NCI-H1105 (cell line): Measurements from ENCODE around the gene BEND3.
A peak's percentile ranks its signal among the peaks of the same experiment; 100 is the strongest.

Experiments
- DNase-seq: peaks from one replicate; lab custom pipeline; 2025; lab: John Stamatoyannopoulos, UW

BEND3 gene

DNA sequence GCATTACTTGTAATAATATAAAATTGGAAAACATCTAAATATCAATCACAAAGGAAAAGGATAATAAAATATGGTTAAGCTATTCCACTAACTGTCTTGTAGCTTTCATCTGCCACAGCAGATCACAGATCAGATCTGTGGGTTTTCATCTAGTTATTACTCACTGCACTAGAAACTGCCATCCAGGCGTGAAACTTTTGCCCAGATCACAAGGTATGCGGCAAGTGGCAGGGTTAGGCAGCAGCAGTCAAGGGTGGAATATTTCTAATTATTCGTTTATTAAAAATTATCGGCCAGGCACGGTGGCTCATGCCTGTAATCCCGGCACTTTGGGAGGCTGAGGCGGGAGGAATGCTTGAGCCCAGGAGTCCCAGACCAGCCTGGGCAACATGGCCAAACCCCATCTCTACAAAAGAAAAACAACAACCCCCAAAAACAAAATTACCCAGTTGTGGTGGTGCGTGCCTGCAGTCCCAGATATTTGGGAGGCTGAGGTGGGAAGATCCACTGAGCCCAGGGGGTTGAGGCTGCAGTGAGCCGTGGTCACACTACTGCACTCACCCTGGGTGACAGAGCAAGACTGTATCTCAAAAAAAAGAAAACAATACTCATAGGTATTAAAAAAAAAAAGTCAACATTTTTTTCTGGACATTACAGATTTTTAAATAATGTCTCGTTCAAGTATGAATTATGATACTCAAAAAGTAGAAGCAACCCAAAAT is 32.1 kb downstream of the BEND3 start:
- DNase-seq = no peak

DNA sequence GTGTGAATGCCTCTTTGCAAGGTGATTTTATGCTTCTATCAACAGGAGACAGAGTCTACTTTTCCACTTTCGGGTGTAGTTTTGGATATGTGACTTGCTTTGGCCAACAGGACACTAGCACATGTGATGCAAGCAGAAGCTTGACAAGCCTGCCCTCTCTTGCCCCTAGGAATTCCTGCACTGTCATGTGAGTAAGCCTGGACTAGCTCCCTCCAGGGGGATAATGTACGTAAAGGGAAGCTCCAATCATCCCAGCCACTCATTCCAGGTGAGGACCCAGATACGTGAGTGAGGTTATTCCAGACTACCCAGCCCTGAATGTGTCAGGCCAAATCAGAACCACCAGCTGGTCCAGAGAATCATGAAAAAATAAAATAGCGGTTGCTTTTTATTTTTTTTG is 33.3 kb downstream of the BEND3 start:
- no peak for DNase-seq

DNA sequence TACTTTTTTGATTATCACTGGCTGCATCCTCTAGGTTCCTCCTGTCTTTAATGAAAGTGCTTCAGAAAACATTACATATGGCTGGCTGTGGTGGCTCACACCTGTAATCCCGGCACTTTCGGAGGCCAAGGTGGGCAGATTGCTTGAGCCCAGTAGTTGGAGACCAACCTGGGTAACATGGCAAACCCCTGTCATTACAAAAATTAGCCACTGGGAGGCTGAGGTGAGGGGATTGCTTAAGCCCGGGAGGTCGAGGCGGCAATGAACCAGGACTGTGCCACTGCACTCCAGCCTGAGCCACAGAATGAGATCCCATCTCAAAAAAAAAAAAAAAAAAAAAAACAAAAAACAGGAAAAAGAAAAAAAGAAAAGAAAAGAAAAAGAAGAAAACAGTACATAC is 35.3 kb downstream of the BEND3 start:
- no peak for DNase-seq

DNA sequence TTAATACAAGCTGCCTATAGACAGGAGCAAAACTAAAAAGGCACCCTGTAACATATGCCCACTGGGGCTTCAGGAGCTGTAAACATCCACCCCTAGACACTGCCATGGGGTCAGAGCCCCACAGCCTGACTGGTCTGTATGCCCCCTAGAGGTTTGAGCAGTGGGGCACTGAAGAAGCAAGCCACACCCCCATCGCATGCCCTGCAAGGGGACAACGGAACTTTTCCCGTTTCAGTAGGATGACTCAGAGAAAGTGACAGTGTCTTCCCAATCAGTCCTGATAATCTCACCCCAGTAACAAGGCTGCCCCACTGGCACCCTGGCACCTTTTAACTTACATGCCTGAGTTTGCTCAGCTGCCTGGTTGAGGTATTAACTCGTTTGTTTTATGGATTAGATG is 35.9 kb downstream of the BEND3 start:
- DNase-seq = no peak

DNA sequence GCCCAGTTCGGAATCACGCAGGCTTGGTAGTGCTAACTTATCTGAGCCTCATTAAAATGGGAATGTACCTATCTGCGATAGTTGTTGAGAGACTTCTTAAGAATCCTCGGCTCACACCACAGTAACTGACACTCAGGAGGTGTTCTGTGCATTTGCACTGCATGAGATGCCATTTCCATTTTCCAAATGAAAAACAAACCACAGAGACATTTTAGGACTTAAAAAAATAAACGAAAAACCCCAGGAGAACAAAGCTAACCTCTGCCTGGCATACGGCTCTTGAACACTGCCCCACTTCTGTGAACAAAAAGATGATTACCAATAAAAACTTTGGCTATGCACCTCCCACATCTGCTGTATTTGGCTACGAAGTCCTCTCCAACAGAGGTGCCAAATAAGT is 37.6 kb downstream of the BEND3 start:
- DNase-seq = no peak

DNA sequence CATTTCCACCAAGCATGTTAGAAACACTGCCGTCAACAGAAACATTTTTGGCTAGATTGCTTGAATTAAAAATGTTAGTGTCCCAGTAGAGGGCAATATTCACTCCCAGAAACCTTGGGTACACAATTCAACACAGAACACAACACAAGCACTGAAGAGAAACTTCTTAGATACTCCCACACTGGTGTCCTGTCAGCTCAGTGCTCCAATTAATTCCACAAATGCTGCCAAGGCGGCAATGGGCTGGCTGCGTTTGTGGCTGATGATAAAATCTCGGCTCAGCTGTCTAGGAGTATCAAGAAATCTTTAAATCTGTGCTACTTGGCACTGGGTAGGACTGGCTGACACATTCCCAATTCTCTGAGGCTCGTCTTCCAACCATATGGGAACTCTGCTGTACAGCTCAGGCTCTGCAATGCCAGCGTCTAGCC is 39.3 kb downstream of the BEND3 start:
- no peak for DNase-seq

DNA sequence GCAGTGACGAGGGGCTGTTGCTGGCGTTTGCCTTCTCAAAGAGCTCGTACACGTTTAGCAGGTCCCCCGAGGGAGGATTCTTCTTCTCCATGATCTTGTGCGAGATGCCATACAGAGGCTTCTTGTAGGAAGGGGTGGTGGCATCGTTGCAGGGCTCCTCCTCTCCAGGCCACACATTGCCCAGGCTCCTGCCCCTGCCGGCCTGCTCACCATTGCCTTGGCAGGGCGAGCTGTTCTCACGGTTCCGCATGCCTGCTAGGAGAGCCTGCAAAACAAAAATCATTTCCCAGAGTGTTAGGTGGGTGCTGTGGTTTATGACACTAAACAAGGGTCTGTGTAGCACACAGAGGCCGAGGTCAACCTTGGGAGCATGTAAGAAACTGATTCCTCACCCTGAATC is 44.6 kb downstream of the BEND3 start:
- DNase-seq = no peak

DNA sequence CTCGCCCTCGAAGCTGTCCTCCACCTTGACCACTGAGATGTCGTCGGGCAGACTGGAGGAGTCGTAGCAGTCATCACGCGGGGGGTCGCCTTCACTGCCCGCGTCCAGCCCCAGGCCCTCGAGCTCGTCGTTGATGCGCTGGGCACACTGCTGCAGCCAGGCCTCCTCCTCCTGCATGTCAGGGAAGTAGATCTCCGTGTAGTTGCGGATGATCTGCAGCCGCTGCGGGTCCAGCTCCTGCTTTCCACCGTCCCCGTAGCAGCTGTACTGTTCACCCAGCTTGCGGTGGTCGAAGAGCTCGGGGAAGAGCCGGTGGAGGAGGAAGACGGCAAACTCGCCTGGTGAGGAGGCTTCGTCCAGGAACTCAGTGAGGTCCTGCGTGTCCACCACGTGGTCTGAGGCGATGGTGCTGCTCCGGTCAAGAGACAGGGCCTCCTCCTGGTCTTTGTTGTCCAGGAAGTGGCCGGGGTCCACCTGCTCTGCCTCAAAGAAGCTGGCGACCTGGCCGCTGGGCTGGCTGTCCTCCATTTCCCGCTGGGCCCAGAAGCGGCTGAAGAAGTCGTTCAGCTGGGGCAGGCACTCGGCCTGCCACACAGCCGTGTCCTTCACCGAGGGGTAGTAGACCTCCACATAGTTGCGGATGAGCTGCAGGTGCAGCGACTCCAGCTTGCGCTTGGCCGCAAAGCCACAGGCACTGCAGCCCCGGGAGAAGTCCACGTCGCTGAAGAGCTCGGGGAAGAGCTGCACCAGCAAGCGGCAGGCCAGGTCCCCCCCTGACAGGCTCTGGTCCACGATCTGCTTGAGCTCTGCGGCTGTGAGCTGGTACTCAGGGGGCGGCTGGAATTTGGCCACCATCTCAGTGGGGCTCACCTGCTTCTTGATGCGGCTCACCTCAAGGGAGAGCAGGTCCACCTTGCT is 45.4 kb downstream of the BEND3 start:
- DNase-seq = no peak

DNA sequence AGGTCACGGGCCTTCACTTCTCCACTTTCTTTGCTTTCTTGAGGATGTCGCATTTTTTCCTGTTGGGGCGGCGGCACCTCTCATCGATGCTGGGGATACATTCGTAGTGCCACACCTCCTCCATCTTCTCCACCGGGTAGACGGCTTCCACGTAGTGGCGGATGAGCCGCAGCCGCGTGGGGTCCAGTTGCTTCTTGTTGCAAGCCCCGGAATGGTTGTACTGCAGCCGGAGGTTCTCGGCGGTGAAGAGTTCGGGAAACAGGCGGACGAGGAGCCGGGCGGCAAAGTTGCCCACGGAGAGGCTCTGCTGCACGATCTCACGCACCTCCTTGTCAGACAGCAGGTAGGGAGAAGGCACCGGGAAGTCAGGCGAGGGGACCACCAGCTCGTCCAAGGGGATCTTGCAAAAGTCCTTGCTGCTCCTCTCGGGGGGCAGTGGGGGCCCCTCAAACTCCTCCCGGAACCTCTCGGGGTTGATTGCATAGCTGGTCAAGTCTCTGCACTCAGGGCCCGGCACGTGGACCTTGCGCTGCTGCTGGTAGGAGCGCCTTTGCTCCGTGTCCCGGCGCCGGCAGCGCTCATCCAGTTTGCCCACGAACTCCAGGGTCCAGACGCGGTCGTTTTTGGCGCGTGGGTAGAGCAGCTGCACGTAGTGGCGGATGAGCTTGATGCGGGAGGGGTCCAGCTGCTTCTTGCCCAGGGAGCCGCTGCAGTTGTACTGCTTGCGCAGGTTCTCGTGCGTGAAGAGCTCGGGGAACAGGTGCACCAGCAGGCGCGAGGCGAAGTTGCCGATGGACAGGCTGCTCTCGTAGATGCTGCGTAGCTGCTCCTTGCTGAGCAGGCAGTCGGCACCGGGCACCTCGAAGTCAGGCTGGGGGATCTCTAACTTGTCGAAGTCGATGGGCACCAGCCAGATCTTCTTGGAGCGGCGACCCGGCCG is 46.4 kb downstream of the BEND3 start:
- DNase-seq = no peak

DNA sequence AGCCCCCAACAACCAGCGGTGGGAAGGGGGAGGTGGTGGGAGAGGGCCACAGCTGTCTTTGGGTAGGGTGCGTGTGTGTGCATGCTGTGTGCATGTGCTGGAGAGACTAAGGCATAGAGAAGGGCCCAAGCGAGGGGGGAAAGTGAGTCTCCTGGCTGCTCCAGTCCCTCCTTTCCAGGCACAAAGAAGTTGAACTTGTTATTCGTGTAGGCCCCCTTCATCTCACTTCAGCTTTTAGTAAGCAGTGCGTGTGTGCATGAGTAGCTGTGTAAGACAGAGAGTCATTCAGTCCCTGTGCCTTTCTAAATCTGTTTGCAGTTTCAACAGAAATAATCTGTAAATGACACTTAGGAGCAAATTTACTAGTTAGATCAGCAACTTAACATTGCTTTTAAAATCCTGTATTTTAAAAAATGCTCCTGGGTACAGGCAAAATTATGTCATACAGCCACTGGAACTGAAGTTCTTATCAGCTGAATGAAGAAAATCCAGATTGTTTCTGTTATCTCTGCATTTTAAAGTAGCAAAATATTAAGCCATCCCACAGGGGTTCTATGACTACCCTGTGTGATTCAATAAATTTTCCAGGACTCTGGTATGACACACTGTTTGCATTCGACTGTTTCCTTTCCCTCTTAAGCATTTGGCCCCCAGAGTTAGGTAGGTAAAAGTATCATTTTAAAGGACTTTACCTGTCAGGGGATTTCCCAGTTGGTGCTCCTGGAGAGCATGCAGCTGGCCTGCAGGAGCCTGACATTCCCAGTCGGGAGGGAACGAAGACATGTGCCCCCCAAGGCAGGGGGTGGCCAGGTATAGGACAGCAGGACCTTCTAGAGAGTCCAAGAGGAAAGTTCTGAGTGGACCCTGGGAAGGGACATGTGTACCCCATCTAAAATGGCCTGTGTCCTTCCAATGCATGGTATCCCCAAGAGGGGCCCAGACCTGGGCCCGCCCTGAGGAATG is 48.3 kb downstream of the BEND3 start:
- DNase-seq = no peak

DNA sequence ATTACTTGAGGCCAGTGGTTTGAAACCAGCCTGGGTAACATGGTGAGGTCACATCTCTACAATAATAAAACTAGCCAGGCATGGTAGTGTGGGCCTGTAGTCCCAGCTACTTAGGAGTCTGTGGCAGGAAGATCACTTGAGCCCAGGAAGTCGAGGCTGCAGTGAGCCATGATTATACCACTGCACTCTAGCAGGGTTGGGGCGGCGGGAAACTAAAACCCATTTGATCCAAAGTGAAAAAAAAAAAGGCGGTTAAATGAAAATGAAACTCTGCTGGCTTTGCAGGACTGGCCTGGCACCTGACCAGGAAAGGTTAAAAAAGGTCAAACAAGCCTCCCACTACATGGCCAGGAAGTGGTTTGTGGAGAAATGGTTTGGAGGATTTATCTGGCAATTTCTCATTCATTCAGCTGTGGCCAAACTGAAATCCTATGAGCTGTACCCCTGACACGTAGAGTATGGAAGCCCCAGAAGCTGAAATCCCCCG is 50.7 kb downstream of the BEND3 start:
- peak; percentile 7 for DNase-seq

DNA sequence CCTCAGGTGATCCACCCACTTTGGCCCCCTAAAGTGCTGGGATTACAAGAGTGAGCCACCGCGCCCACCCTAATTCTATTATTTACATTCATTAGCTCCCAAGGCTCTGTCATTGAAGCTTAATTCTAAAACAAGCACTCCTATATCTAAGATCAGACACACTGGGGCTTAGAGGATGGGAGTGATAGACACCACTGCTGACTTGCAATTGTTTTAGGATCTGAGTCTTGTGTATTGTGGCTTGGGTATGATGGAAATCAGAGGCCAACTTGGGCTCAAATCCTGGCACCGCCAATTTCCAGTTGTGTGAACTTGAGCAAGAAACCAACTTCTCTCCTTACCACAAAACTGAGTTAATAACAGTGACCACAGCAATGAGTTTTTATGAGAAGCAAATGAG is 52.6 kb downstream of the BEND3 start:
- no peak for DNase-seq

DNA sequence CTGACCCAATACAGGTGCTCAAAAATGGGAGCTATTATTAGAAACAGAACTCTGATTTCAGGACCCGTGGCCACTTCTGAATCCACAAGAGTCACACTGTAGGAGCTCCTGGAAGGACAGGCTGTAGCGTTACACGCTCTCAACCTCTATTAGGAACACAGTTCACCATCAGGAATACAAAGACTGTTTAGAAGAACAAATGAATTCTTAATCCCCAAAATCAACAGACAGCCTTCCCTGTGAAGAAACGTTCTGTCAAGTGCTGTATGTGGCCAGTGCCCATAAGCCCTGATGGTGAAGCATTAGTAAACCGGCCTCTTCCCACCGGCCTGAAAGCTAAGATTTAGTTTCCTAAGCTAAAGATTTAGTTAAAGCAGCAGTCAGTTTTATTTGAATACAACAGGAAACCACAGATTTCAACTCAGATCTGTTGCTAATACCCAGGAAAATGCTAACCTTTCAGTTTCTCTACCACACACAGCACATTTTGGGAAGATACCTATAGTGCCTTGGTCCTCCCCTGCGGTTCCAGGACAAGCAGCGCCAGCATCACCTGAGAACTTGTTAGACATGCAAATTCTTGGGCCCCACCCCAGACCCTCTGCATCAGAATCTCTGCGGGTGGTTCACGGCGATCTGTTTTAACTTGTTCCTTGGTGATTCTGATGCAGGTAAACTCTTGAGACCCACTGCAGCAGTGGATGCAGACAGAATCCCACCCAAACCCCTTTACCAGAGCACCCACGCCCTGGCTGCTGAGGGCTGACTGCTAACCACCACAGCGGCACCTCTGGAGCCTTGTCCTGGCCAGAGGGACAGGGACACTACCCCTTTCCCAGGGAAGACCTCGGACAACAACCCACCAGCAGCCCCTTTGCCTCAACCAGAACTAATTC is 53.9 kb downstream of the BEND3 start:
- DNase-seq = no peak

DNA sequence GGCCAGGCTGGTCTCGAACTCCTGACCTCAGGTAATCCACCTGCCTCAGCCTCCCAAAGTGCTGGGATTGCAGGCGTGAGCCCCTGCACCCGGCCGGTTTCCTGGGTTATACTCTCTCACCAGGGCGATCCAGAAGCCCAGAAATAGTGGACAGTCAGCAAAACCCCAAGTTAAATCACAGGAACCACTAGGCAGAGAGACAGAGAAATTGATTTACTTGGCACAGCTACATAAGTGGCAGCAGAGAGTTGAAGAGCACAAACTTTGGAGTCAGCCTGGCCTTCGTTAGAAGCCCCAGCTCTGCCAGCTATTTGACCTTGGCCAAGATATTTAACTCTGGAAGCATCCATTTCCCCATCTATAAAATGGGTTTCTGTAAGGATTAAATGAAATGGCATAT is 54.6 kb downstream of the BEND3 start:
- no peak for DNase-seq

DNA sequence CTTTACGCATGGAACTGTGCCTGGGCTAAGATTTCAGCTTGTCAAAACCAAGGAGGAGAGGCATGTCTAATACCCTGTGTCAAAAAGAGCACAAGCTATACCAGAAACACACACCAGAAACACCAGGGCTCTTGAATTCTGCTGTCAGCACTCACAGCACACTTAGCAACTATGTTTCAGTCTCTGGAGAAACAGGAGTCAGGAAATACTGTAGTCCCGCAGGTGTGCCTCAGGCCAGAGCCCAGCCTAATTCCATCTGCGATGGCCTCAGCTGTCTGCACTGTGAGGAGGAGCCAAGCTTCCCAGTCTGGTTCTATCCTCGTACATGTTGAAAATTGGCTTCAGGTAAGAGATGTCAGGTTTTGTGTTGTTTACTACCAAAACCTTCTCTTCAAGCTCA is 55.7 kb downstream of the BEND3 start:
- DNase-seq = no peak

DNA sequence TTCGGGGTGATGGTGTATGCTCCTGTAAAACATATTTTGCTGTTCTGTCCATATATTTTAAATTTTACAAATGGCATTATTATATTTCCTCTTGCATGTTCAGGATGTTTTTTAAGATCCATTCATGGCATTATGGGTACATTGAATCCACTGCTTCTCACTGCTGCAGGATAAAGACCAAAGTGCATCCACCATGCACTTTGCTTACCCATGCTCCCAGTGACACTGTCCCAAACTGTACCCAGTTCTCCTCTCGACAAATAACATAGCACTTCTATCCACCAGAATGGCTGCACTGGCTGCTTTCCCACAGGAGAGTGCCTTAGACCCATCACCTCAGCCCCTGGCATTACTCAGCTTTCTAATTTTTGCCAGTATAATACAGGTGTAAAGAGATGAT is 57.6 kb downstream of the BEND3 start:
- no peak for DNase-seq

DNA sequence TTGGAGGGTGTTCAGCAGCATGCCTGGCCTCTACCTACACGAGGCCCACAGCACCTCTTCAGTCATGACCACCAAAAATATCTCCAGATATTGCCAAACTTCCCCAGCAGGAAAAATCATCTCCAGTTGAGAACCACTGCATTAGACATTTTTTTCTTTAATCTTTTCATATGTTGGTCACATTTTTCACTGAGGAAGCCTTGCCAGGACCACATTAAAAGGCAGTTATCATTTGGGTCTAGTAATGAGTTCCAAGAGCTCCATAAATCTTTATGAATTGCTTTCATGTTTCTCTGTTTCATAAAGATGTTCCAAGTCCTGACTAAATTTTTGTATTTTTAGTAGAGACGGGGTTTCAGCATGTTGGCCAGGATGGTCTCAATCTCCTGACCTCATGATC is 58.5 kb downstream of the BEND3 start:
- DNase-seq = no peak

DNA sequence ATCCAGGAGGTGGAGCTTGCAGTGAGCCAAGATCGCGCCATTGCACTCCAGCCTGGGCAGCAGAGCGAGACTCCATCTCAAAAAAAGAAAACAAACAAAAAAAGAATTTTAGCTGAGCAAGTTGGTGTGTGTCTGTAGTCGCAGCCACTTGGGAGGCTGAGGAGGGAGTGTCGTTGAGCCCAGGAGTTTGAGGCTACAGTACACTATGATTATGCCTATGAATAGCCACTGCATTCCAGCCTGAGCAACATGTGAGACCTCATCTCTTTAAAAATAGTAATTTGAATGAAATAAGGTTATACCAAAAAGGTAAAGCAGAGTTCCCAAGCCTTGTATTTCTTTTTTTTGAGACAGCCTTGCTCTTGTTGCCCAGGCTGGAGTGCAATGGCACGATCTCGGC is 67.5 kb downstream of the BEND3 start:
- no peak for DNase-seq

DNA sequence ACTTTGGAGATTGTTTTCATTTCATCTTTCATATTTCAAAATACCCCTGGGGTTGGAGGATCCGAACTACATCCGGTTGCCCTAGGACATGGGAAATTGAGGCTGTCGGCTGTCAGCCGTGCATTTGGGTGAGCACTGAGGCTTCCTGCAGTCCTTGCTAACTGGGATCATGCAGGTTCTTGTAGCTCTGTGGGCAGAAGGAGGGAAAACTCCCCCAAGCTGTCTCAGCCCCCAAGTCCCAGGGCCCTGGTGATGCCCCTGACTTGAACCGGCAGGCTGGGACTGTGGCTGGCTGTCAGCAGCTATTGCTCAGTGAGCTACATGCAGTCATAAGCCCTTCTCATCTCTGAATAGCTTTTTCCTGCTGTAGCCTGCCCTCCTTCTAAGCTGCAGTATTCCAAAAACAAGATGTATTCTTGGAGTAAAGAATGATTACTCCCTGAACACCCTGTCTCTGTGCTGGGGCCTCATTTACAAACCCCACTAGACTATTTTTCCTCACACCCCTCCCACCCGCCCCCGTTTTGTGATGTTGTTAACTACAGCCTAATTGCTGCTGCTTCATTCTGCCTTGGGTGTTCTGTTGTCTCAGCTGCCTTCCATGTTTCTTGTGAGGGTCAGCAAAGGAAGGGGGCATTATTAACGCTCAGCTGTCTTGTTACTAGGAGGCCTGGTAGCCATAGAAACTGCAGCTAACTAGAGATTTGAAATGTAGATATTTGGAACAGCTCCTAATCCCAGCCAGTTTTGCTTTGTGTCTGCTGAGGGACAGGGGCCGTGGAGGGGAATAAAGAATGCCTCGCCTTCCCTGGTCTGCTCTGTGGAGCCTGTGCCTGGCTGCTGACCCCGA is 69.3 kb downstream of the BEND3 start:
- DNase-seq = peak; percentile 84
